Measurements from ENCODE around the gene JSRP1.

JSRP1 gene

GRCh38 chr19:2255982-2256685, at the start of gene JSRP1:
JSRP1 (minus strand) TSS chr19:2256417; CDS start chr19:2255314, 1,103 bp downstream.
- DNase-seq: no peak

DNA sequence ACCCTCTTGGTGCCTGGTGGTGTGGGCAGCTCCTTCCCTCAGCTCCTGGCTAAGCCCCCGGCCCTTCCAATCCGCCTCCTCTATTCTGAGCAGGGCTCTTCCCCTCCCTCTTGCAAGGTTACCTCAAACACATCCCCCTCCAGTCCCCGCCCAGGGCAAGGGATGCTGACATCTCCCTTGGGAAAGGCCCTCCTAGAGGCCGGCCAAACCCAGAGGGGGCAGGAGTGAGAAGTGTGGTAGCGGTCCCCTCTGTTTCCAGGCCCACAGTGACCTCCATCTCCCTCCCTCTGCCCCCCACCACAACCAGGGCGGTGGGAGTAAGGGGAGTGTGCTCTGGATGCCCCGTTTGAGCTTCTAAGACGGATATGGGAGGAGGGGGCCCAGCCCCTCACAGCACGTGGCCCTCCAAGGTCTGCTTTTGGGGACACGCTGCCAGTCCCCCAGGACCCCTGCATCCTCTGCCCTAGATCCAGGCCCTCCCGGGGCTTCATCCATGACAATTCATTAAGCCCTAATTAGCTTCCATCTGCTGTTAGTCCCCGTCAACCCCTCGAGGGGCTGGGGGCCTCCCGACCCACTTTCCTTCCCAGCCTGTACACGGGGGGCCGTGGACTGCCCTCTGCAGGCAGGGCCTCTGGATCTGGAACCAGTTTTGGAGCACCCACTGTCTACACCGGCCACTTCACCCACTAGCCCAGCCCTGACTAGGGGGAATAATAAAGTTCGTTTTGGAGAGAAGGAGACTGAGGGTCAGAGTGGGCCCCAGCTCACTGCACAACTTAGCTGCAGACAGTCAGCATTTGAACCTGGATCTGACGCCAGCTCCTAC, 49.4 kb upstream of the JSRP1 start:
- no peak for DNase-seq

GRCh38 chr19:2303211-2303798, 47.1 kb upstream of the JSRP1 start:
- DNase-seq: no peak

- DNase-seq: no peak
These were observed 46.3 kb upstream of the JSRP1 start for GRCh38 chr19:2302319-2303210.

- no peak for DNase-seq
These were observed 44.3 kb upstream of the JSRP1 start for GRCh38 chr19:2300533-2300932.

DNA sequence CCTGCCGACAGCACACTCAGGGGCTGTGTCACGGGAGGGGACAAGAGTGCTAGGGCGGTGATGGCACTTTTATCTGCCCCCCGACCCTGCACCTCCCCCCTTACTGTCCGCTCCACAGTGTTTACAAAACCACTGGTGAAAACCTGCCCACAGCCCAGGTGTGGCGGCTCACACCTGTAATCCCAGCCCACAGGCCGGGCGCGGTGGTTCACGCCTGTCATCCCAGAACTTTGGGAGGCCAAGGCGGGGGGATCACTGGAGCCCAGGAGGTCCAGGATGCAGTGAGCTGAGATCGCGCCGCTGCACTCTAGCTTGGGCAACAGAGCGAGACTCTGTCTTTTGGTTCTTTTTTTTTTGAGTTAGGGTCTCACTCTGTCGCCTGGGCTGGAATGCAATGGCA, 39.9 kb upstream of the JSRP1 start:
- DNase-seq: no peak

DNA sequence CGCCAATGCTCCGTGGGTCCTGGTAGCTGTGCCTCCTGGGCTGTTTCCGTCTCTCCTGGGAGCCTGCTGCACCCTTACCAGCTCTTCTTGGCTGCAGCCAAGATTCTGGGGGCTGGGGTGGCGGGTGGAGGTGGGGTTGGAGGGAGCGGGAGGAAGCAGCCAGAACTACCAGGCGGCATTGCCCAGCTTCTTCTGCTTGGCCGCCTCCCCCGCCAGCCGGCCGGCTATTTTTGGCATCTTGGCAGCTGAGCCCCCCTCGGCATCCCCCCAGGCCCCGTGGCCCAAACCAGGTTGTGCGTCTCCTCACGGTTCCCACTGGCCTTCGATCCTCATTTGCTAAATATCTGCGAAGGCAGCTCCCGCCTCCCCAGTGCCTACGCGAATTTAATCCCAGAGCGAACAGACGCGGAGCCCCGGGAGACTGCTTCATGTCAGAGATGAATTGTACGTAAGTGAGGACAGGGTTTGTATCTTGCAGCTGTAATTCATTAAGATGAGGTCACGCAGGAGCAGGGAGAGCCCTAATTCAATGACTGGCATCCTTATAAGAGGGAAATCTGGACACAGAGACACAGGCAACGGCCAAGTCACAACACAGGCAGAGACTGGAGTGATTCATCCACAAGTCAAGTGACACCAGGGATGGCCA, 38.6 kb upstream of the JSRP1 start:
- no peak for DNase-seq

GRCh38 chr19:2291185-2291751, 35.1 kb upstream of the JSRP1 start:
- DNase-seq: no peak

DNA sequence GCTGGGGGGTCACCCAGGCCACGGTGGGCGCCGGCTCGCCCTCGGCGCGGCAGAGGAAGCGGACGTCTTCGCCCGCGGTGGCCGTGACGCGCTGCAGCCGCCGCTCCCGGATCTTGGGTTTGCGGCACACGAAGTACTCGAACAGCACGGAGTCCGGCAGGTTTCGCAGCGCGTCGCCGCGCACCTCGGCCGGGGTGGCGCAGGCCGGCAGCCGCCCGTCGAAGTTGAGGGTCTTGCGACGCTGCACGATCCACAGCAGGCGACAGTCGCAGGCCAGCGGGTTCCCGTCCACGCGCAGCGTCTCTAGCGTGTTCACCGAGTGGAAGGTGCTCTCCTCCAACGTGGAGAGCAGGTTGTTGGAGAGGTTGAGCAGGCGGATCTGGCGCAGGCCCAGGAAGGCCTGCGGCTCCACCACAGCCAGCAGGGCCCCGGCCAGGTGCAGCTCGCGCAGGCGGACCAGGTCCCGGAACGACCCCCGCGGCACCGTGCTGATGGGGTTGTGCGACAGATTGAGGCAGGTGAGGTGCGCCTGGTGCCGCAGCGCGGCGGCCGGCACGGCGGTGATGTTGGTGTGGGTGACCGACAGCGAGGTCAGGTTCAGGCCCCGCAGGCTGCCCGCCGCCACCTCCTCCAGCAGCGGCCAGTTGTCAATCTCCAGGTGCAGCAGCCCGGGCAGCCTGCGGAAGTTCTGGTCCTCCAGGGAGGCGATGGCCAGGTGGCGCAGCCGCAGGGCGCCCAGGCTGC, 34.4 kb upstream of the JSRP1 start:
- peak; percentile 72 for DNase-seq

DNA sequence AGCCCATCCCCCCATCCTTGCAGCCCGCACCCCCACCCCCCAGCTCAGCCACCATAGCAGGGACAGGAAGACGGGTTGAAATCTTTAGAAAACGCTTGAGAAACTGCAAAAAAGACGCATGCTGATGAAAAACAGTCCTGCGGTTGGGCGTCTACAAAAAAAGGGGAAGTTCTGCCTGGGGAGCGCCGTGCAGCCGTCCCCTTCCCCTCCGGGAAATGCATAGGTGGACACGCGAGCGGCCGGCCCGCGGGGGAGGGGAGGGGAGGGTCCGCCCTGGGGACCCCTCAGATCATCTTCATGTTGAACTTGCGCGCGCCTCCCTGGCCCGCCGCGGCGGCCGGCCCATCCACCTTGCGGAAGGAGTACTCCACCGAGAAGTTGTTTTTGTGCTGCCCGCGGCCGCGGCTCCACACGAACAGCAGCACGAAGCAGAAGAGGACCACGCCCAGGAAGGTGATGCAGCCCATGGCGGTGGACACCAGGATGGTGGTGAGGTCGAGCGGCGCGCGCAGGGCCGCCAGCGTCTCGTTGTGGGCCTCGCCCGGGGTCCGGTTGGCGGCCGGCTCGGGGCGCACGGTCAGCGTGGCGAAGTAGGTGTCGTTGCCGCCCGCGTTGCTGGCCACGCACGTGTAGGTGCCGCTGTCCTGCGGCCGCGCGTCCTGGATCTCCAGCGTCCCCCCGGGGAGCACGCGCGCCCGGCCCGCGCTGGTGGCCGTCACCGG, 33.7 kb upstream of the JSRP1 start:
- DNase-seq: peak; percentile 79

- peak; percentile 67 for DNase-seq
These were observed 32.8 kb upstream of the JSRP1 start for GRCh38 chr19:2288818-2289713.

DNA sequence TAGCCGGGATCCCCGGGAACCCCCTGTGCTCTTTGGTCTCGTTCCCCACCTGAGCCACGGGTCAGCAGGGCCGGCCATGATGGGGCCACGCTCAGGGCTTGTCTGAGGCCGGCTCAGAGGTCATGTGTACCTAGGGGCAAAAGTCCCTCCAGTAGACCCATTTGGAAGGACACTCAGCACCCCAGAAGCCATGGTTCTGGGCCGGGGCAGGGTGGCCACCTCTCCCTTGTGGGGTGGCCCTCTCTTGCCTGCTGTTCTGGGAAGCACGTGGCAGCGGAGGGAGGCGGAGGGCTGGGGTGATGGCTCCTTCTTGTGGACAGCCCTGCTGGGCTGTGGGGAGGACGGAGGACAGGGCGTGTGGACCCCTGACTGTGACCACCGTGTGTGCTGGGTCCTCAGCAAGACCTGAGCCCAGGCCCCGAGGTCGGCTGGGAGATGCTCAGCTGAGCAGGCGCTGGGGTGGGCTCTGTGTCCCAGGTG, 32.2 kb upstream of the JSRP1 start:
- DNase-seq: no peak

DNA sequence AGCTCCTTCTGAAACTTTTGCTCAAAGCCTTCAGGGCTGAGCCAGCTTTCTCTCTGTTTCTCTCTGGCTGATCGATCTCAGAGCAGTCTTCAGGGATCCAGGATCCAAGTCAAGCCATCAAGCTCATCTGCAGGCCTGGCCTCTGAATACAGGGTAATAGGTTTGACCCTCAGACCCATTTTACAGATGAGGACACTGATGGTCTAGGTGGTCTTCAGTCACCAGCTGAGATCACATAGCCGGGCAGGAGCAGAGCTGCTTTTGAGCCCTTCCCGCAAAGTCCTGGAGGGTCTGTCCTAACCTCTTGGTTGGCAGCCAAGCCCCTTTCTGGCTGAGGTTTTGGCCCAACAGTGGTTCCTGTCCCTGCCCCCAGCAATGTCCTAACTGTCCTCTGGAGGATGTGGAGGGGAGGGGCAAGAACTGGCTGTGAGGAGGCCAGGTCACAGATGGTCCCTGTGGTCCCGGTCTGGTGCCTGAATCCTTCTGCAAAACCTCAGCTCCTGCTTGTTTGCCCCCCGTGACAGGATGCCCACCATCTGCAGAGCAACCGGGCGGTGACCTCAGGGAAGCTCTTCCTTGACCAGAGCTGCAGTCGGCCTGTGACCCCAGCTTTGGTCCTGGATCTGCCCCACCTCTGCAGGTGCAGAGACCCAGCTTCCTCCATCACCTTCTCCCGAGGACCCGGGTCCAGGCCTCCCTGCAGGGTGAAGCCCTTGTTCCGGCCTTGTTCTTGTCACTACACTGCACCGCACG, 31.5 kb upstream of the JSRP1 start:
- DNase-seq: no peak

- DNase-seq: no peak
These were observed 30.4 kb upstream of the JSRP1 start for GRCh38 chr19:2286402-2287140.

DNA sequence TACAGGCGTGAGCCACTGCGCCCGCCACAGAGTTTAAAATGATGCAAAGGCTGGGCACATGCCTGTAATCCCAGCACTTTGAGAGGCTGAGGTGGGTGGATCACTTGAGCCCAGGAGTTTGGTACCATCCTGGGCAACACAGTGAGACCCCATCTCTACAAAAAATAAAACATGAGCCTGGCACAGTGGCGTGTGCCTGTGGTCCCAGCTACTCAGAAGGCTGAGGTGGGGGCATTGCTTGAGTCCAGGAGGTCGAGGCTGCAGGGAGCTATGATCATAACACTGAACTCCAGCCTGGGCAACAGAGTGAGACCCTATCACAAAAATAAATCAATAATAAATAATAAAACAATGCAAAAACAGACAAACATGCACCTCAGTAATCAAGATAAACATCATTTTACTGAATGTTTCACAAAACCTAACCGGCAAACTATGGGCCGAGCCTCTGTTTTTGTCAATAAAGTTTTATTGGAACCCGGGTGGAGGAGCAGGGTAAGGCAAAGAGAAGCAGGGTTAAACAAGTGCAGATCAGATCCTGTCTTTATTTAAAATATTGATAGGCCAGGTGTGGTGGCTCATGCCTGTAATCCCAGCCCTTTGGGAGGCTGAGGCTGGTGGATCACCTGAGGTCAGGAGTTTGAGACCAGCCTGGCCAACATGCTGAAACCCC, 27.8 kb upstream of the JSRP1 start:
- no peak for DNase-seq

DNA sequence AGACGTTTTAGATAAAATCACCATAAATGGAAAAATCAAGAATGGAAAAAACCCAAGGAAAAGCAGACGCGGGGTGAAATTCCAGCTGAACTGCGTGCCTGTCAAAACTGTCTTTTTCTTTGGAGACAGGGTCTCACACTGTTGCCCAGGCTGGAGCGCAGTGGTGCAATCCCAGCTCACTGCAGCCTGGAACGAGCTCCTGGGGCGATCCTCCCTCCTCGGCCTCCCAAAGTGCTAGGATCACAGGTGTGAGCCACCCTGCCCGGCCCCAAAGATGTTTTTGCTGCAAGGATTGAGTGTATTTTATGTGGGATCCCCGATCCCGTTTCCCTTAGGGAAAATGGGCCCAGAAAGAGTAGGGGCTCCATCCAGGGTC, 26.6 kb upstream of the JSRP1 start:
- no peak for DNase-seq

Data from activated CD8-positive, alpha-beta memory T cell treated with anti-CD3 and anti-CD28 coated beads for 24 hours (primary cell).